Panc1 (cell line): Measurements from ENCODE around the gene RAB11FIP3. TPM values are rescaled to one million over a fixed set of nuclear protein-coding genes. Genes with fewer than 3 reads are reported as not detected.

Experiments
- ATAC-seq: fragments of 200-7000 bp; cut with Tn5 transposase; 2 replicates; pipeline ENCODE4 v1.9.1; 2020; ENCODE audit warnings: mild to moderate bottlenecking, moderate library complexity
- BruUV-seq: library from RNA; stranded (reverse); fragments of 400-500 nt; replicated peaks from 2 replicates; lab custom pipeline; 2021; lab: Mats Ljungman, UMichigan
- CTCF ChIA-PET: fragments of 300-600 bp; sonication (Branson Sonifier 250); formaldehyde crosslinking; loops from one replicate; lab custom pipeline; 2022; ENCODE audit warnings: antibody characterized with exemption; lab: Charles Lee
- POLR2A ChIA-PET: fragments of 300-600 bp; sonication (Branson Sonifier 250); formaldehyde crosslinking; loops from one replicate; lab custom pipeline; 2022; ENCODE audit warnings: antibody characterized with exemption; lab: Charles Lee
- DNase-seq: peaks from one replicate; pipeline ENCODE4 v3.0.0-alpha.2; 2010; ENCODE audit warnings: low read depth, low spot score
- H3K27ac ChIP-seq: 2 replicates; pipeline ENCODE4 v1.5.1; 2011; ENCODE audit warnings: mild to moderate bottlenecking, low read length, inconsistent platforms
- H3K27me3 ChIP-seq: fragments of 200-500 bp; sonication (Bioruptor generic); 2 replicates; pipeline ENCODE4 v1.6.0; 2014; ENCODE audit warnings: low read length, inconsistent platforms; ENCODE audit not compliant: control insufficient read depth, insufficient read depth
- H3K36me3 ChIP-seq: fragments of 200-500 bp; sonication (Bioruptor generic); 2 replicates; pipeline ENCODE4 v1.5.1; 2014; ENCODE audit warnings: inconsistent platforms, mild to moderate bottlenecking, low read length, moderate library complexity; ENCODE audit not compliant: control insufficient read depth, insufficient read depth
- H3K4me1 ChIP-seq: 2 replicates; pipeline ENCODE4 v1.5.1; 2011; ENCODE audit warnings: inconsistent platforms, mild to moderate bottlenecking, low read length, moderate library complexity; ENCODE audit not compliant: control insufficient read depth, insufficient read depth
- H3K4me3 ChIP-seq, 2 experiments: 2 replicates each; pipeline ENCODE4 v1.5.1; 2011 to 2012; ENCODE audit warnings: low read depth in 2 of 2, low read length in 2 of 2, mild to moderate bottlenecking in 2 of 2, inconsistent platforms in 1 of 2, moderate library complexity in 1 of 2
- H3K9me3 ChIP-seq: fragments of 200-500 bp; sonication (Bioruptor generic); 2 replicates; pipeline ENCODE4 v1.5.1; 2014; ENCODE audit warnings: low read depth, mild to moderate bottlenecking, inconsistent platforms, low read length, moderate library complexity; ENCODE audit not compliant: control insufficient read depth, insufficient read depth
- CTCF ChIP-seq: fragments of 450-650 bp; IDR thresholded peaks from 2 replicates; pipeline ENCODE4 v1.5.1; 2017; ENCODE audit warnings: mild to moderate bottlenecking
- POLR2AphosphoS5 ChIP-seq: IDR thresholded peaks from 2 replicates; pipeline ENCODE4 v1.6.1; 2012; ENCODE audit warnings: mild to moderate bottlenecking, low read depth, low read length, moderate library complexity
- REST ChIP-seq, 2 experiments: IDR thresholded peaks; 2 replicates each; pipeline ENCODE4 v1.6.1; 2011 to 2012; ENCODE audit warnings: low read depth in 2 of 2, control low read depth in 1 of 2, low read length in 1 of 2, mild to moderate bottlenecking in 1 of 2, moderate library complexity in 1 of 2; ENCODE audit not compliant: insufficient read depth in 1 of 2
- SIN3A ChIP-seq: IDR thresholded peaks from 2 replicates; pipeline ENCODE4 v1.6.1; 2012; ENCODE audit warnings: low read depth, mild to moderate bottlenecking, low read length, moderate library complexity, borderline replicate concordance; ENCODE audit not compliant: insufficient read depth
- TCF7L2 ChIP-seq: IDR thresholded peaks from 2 replicates; pipeline ENCODE4 v1.6.1; 2011; ENCODE audit warnings: mild to moderate bottlenecking, low read depth, low read length, inconsistent platforms
- in situ Hi-C: cut with HindIII; loops from 2 replicates; pipeline ENCODE4 v1.10.0; 2016; ENCODE audit warnings: low sequenced_read_pairs, low pct_unique_long_range_greater_than_20kb
- intact Hi-C: fragments of 100-400 bp; cut with micrococcal nuclease; formaldehyde crosslinking; loops from one replicate; pipeline ENCODE4 v1.10.0; 2022; ENCODE audit not compliant: unreplicated experiment
- total RNA-seq: library from RNA; stranded (reverse); gene quantifications from one replicate; pipeline ENCODE4 v1.2.1, GENCODE V29; 2021; ENCODE audit not compliant: unreplicated experiment

The RAB11FIP3 gene
- total RNA-seq, 1 experiment from 2014 or later = 57.3 TPM

- peaks cover 20% of the 10 kb centered on the region for H3K4me1 ChIP-seq
- DNase-seq (no peak), ATAC-seq (no peak)
- intact Hi-C loops (no loop called here), in situ Hi-C loops (no loop called here)
- H3K9me3 ChIP-seq = no peaks in the 10 kb centered on the region
- H3K36me3 ChIP-seq = no peaks in the 10 kb centered on the region
- ChIA-PET POLR2A (no interaction called here), CTCF (no interaction called here)
- BruUV-seq = TSS peak; percentile 90
- H3K27ac ChIP-seq = no peak overlapping the region
- TF ChIP-seq POLR2AphosphoS5 = no peak
- no peak for TF ChIP-seq CTCF
- no peak for TF ChIP-seq SIN3A
- no peak overlapping the region for H3K4me3 ChIP-seq
- no peaks in the 10 kb centered on the region for H3K27me3 ChIP-seq
Observed at GRCh38 chr16:553601-554296, 128.3 kb downstream of the RAB11FIP3 start.

GRCh38 chr16:554297-554621 is 128.8 kb downstream of the RAB11FIP3 start:
- in situ Hi-C loops = no loop called here
- POLR2A ChIA-PET = no interaction called here
- Histone ChIP-seq H3K36me3 (no peaks in the 10 kb centered on the region), H3K4me3 (no peak overlapping the region), H3K9me3 (no peaks in the 10 kb centered on the region), H3K27me3 (no peaks in the 10 kb centered on the region), H3K4me1 (peaks cover 24% of the 10 kb centered on the region), H3K27ac (0 out of 2 replicates have a peak overlapping the region, but pooled peaks have one; percentile 23)
- intact Hi-C loops = no loop called here
- ATAC-seq (no peak), DNase-seq (no peak)
- CTCF ChIA-PET = no interaction called here
- no TSS peak for BruUV-seq
- TF ChIP-seq REST (IDR thresholded peaks at IDR 0.05; ENCODE audit: insufficient read depth in 1 of 2, low read depth in 2 of 2, low read length in 1 of 2) = no peak
- no peak for TF ChIP-seq TCF7L2
- TF ChIP-seq CTCF = no peak
- no peak for TF ChIP-seq POLR2AphosphoS5
- TF ChIP-seq SIN3A = no peak
